Heart right ventricle (tissue), 16 donors: Measurements from ENCODE around the gene TMEM203. TPM values are rescaled to one million over a fixed set of nuclear protein-coding genes. Genes with fewer than 3 reads are reported as not detected.

Experiments
- ATAC-seq, 8 donors: fragments of 200-7000 bp; cut with Tn5 transposase; one replicate each; pipeline ENCODE4 v1.9.1; 2020; ENCODE audit warnings: mild to moderate bottlenecking in 8 of 8, moderate library complexity in 8 of 8, moderate number of reproducible peaks in 1 of 8
- DNase-seq, 2 donors: peaks; one replicate each; pipeline ENCODE4 v3.0.0-alpha.2; 2020
- H3K27ac ChIP-seq, 10 donors: fragments of 200-600 bp; sonication (generic) in 2 of 10; one replicate each; pipeline versions ENCODE4 v1.5.0 to v1.8.0; 2020 to 2022; ENCODE audit warnings: mild to moderate bottlenecking in 3 of 10
- H3K27me3 ChIP-seq, 7 donors: fragments of 200-600 bp; one replicate each; pipeline ENCODE4 v1.8.0; 2021 to 2022; ENCODE audit warnings: mild to moderate bottlenecking in 2 of 7
- H3K36me3 ChIP-seq, 9 donors: fragments of 200-600 bp; sonication (generic) in 1 of 9; one replicate each; pipeline versions ENCODE4 v1.5.0 to v1.8.0; 2020 to 2022; ENCODE audit warnings: mild to moderate bottlenecking in 2 of 9
- H3K4me1 ChIP-seq, 9 donors: fragments of 200-600 bp; sonication (generic) in 1 of 9; one replicate each; pipeline versions ENCODE4 v1.5.0 to v1.8.0; 2020 to 2022; ENCODE audit warnings: mild to moderate bottlenecking in 4 of 9
- H3K4me3 ChIP-seq, 10 donors: fragments of 200-600 bp; sonication (generic) in 2 of 10; one replicate each; pipeline versions ENCODE4 v1.5.0 to v1.8.0; 2020 to 2022; ENCODE audit warnings: mild to moderate bottlenecking in 7 of 10, moderate library complexity in 2 of 10
- H3K9me3 ChIP-seq, 11 donors: fragments of 200-600 bp in 10 of 11; sonication (generic) in 2 of 11; one replicate each; pipeline versions ENCODE4 v1.5.0 to v1.8.0; 2013 to 2022; ENCODE audit warnings: mild to moderate bottlenecking in 2 of 11, control low read depth in 1 of 11, moderate library complexity in 1 of 11
- CTCF ChIP-seq, 9 donors: fragments of 200-600 bp; sonication (generic) in 2 of 9; IDR thresholded peaks; one replicate each; pipeline versions ENCODE4 v1.5.0 to v1.8.0; 2021 to 2022; ENCODE audit warnings: antibody characterized with exemption in 9 of 9, mild to moderate bottlenecking in 5 of 9, moderate library complexity in 1 of 9
- WGBS, 2 donors: extraction: QIAGEN DNeasy Blood & Tissue Kit; methylation state at CpG; one replicate each; pipeline ENCODE4 v1.1.7; 2013; ENCODE audit warnings: inconsistent platforms in 1 of 2; 5-methylcytosine and 5-hydroxymethylcytosine counted together
- intact Hi-C, 10 donors: fragments of 100-400 bp; cut with DNase I; formaldehyde crosslinking; loops; one replicate each; pipeline versions ENCODE4 v1.11.1 to v1.14.2; 2022
- polyA plus RNA-seq, 2 donors: library from polyadenylated mRNA; stranded (reverse); fragments of 200-250 nt; gene quantifications; one replicate each; pipeline ENCODE4 v1.2.3, GENCODE V29; 2013
- total RNA-seq, 10 donors: library from RNA; stranded (reverse); fragmentation: NEBNext Ultra II Directional in 3 of 10; extraction: Animal tissue kit (Norgen Biotek cat#: 25700) in 3 of 10; gene quantifications; one replicate each; pipeline versions ENCODE4 v1.2.1 to v1.2.4, GENCODE V29; 2021 to 2023
- donor health status: Arrhythmogenic right ventricular cardiomyopathy.
- donor health status: ischemic (EF 13 %, LVEDD 7.1; RV severe dilation, severe dysfunction).
- donor health status: healthy with polysubstance abuse.
- donor health status: DM: no; HTN: yes; CAD: no.
- donor health status: DM: no; HTN: no; CAD: no.
- donor health status: ischemic (EF 25% LVEDD 6.9; RV normal size, moderate dysfunction).
- donor health status: ischemic (EF 25% LVEDD 5.7; RV mildly dilated, moderate dysfunction).
- donor health status: healthy.
- donor health status: DM: yes; HTN: yes; CAD: no.
- donor health status: Ischemic cardiomyopathy.
- donor health status: ischemic (EF 35%, LVEDD 5.7; RV mildly dilated, moderate dysfunction).
- donor health status: nonischemic (EF 11% LVEDD 7.7; RV severe dilation, severe dysfunction).
- donor health status: DM: yes; HTN: yes; CAD: no.
- donor health status: PGD.
- donor health status: ischemic (EF 29% LVEDD 5.4; RV normal size, mild dysfunction).
- donor health status: nonischemic (EF 23%, LVEDD 6.1; RV moderate dilation, normal function).

Gene TMEM203
- total and polyA plus RNA-seq, 12 donors = 36.4 to 51.2 (median 41.7) TPM

- ATAC-seq = no peak
These were observed 46.1 kb downstream of the TMEM203 start for GRCh38 chr9:137159105-137160053.

GRCh38 chr9:137158625-137159024 lies 46.8 kb downstream of the TMEM203 start:
- Histone ChIP-seq H3K4me3 (no peak overlapping the region), H3K27me3 (peaks cover 38 to 94% (median 89%) of the 10 kb centered on the region in 7 donors), H3K4me1 (peaks cover 3 to 30% (median 25%) of the 10 kb centered on the region in 9 donors), H3K36me3 (no peaks in the 10 kb centered on the region), H3K9me3 (no peaks in the 10 kb centered on the region), H3K27ac (no peak overlapping the region)
- 32 to 38% methylated on average over 4 of the region's 4 CpGs for WGBS, 2 donors
- intact Hi-C loops = no loop called here
- TF ChIP-seq CTCF (IDR thresholded peaks at IDR 0.05) = no peak
- DNase-seq = no peak
- ATAC-seq = no peak

More at GRCh38 chr9:137159105-137160053, 46.1 kb downstream of the TMEM203 start:
- Histone ChIP-seq H3K36me3 (no peaks in the 10 kb centered on the region), H3K4me3 (no peak overlapping the region), H3K27ac (no peak overlapping the region), H3K9me3 (no peaks in the 10 kb centered on the region), H3K27me3 (peaks cover 46 to 100% (median 95%) of the 10 kb centered on the region in 7 donors), H3K4me1 (peaks cover 3 to 30% (median 25%) of the 10 kb centered on the region in 9 donors)
- 36 to 41% methylated on average over 14 of the region's 14 CpGs for WGBS, 2 donors
- TF ChIP-seq CTCF (IDR thresholded peaks at IDR 0.05) = no peak
- DNase-seq = no peak
- intact Hi-C loops = no loop called here

GRCh38 chr9:137157618-137158415 lies 47.6 kb downstream of the TMEM203 start:
- ATAC-seq = no peak

More at GRCh38 chr9:137157618-137158415, 47.6 kb downstream of the TMEM203 start:
- DNase-seq = no peak
- Histone ChIP-seq H3K36me3 (no peaks in the 10 kb centered on the region), H3K27me3 (peaks cover 34 to 91% (median 82%) of the 10 kb centered on the region in 7 donors), H3K4me1 (peaks cover 3 to 22% (median 17%) of the 10 kb centered on the region in 9 donors), H3K27ac (no peak overlapping the region), H3K9me3 (no peaks in the 10 kb centered on the region), H3K4me3 (no peak overlapping the region)
- 64 to 65% methylated on average over 19 of the region's 19 CpGs for WGBS, 2 donors
- intact Hi-C loops = no loop called here
- TF ChIP-seq CTCF (IDR thresholded peaks at IDR 0.05) = no peak
